HEK293 (cell line): ENCODE data around the gene EXD1.
A peak's percentile ranks its signal among the peaks of the same experiment; 100 is the strongest.
"Not testable (repeated sequence)": the region's sequence is repeated elsewhere in the genome, so short reads cannot be mapped to it uniquely, and the experiment has no call there.

ENCODE experiments used
- CTCF ChIA-PET: fragments of 350-600 bp; formaldehyde crosslinking; extraction: SDS; loops from one replicate; lab custom pipeline; 2021; ENCODE audit warnings: antibody characterized with exemption; lab: Yijun Ruan, JAX
- POLR2A ChIA-PET: fragments of 300-600 bp; formaldehyde crosslinking; extraction: SDS; loops from one replicate; lab custom pipeline; 2020; ENCODE audit warnings: antibody characterized with exemption, inconsistent platforms; lab: Yijun Ruan, JAX
- H3K27ac ChIP-seq: fragments of 200-500 bp; sonication (Bioruptor generic); 2 replicates; pipeline ENCODE4 v1.5.1; 2014; ENCODE audit warnings: low read depth, low read length, control low read depth, inconsistent platforms; ENCODE audit errors: extremely low read depth
- H3K36me3 ChIP-seq, 2 experiments: fragments of 200-500 bp in 1 of 2; sonication (Bioruptor generic) in 1 of 2; 1 replicate in 1 of 2; 2 replicates in 1 of 2; pipeline ENCODE4 v1.5.1; 2014 to 2017; ENCODE audit warnings: inconsistent platforms in 2 of 2, low read length in 2 of 2; ENCODE audit not compliant: control insufficient read depth in 2 of 2, insufficient read depth in 1 of 2
- H3K4me1 ChIP-seq: fragments of 200-500 bp; sonication (Bioruptor generic); 2 replicates; pipeline ENCODE4 v1.5.1; 2014; ENCODE audit warnings: mild to moderate bottlenecking, low read length, inconsistent platforms; ENCODE audit not compliant: control insufficient read depth, insufficient read depth
- H3K4me3 ChIP-seq: 2 replicates; pipeline ENCODE4 v1.5.1; 2011; ENCODE audit warnings: low read depth, mild to moderate bottlenecking, control low read depth, low read length, moderate library complexity
- H3K9me3 ChIP-seq: fragments of 200-500 bp; sonication (Bioruptor generic); 2 replicates; pipeline ENCODE4 v1.5.1; 2014; ENCODE audit warnings: low read depth, low read length, inconsistent platforms; ENCODE audit not compliant: control insufficient read depth, insufficient read depth
- MZF1 ChIP-seq: fragments of 450-650 bp; formaldehyde crosslinking; IDR thresholded peaks from 2 replicates; pipeline ENCODE4 v1.5.1; 2017; ENCODE audit warnings: missing biosample characterization, missing genetic modification characterization, borderline replicate concordance
- RBAK ChIP-seq: fragments of 450-650 bp; formaldehyde crosslinking; IDR thresholded peaks from 2 replicates; pipeline ENCODE4 v1.5.1; 2016; ENCODE audit warnings: missing biosample characterization, missing genetic modification characterization
- ZBTB20 ChIP-seq: fragments of 450-650 bp; formaldehyde crosslinking; IDR thresholded peaks from 2 replicates; pipeline ENCODE4 v1.5.1; 2016; ENCODE audit warnings: missing biosample characterization, missing genetic modification characterization
- ZEB2 ChIP-seq: fragments of 450-650 bp; formaldehyde crosslinking; IDR thresholded peaks from 2 replicates; pipeline ENCODE4 v1.5.1; 2016; ENCODE audit warnings: missing biosample characterization, missing genetic modification characterization
- ZFP69B ChIP-seq: fragments of 450-650 bp; formaldehyde crosslinking; IDR thresholded peaks from 2 replicates; pipeline ENCODE4 v1.5.1; 2016; ENCODE audit warnings: missing biosample characterization, missing genetic modification characterization
- ZNF140 ChIP-seq: fragments of 450-650 bp; formaldehyde crosslinking; IDR thresholded peaks from 2 replicates; pipeline ENCODE4 v1.5.1; 2016; ENCODE audit warnings: missing biosample characterization, missing genetic modification characterization
- ZNF16 ChIP-seq: fragments of 450-650 bp; formaldehyde crosslinking; IDR thresholded peaks from 2 replicates; pipeline ENCODE4 v1.5.1; 2016; ENCODE audit warnings: low read depth, missing biosample characterization, missing genetic modification characterization
- ZNF248 ChIP-seq: fragments of 450-650 bp; formaldehyde crosslinking; IDR thresholded peaks from 2 replicates; pipeline ENCODE4 v1.5.1; 2017; ENCODE audit warnings: missing biosample characterization, missing genetic modification characterization
- ZNF266 ChIP-seq: fragments of 450-650 bp; formaldehyde crosslinking; IDR thresholded peaks from 2 replicates; pipeline ENCODE4 v1.5.1; 2016; ENCODE audit warnings: missing biosample characterization, missing genetic modification characterization, low read depth
- ZNF274 ChIP-seq, 2 experiments: fragments of 200-500 bp in 1 of 2; fragments of 450-650 bp in 1 of 2; sonication (Bioruptor generic) in 1 of 2; formaldehyde crosslinking in 1 of 2; IDR thresholded peaks; 2 replicates each; pipeline versions ENCODE4 v1.5.1 to v1.6.1; 2014 to 2016; ENCODE audit warnings: borderline replicate concordance in 1 of 2, inconsistent platforms in 1 of 2, low read length in 1 of 2, missing biosample characterization in 1 of 2, missing genetic modification characterization in 1 of 2
- ZNF341 ChIP-seq: fragments of 450-650 bp; formaldehyde crosslinking; IDR thresholded peaks from 2 replicates; pipeline ENCODE4; 2016; ENCODE audit warnings: low read depth, missing biosample characterization, missing genetic modification characterization
- ZNF433 ChIP-seq: fragments of 450-650 bp; formaldehyde crosslinking; IDR thresholded peaks from 2 replicates; pipeline ENCODE4 v1.5.1; 2016; ENCODE audit warnings: missing biosample characterization, missing genetic modification characterization, low read depth
- ZNF555 ChIP-seq: fragments of 450-650 bp; formaldehyde crosslinking; conservative IDR thresholded peaks from 2 replicates; pipeline ENCODE4 v1.5.1; 2017; ENCODE audit warnings: missing biosample characterization, mild to moderate bottlenecking, missing genetic modification characterization, inconsistent platforms
- ZNF623 ChIP-seq: fragments of 450-650 bp; formaldehyde crosslinking; IDR thresholded peaks from 2 replicates; pipeline ENCODE4 v1.5.1; 2016; ENCODE audit warnings: missing biosample characterization, missing genetic modification characterization
- ZNF660 ChIP-seq: fragments of 450-650 bp; IDR thresholded peaks from 2 replicates; pipeline ENCODE4 v1.5.1; 2018; ENCODE audit warnings: missing biosample characterization, mild to moderate bottlenecking, missing genetic modification characterization
- ZNF791 ChIP-seq: fragments of 450-650 bp; formaldehyde crosslinking; IDR thresholded peaks from 2 replicates; pipeline ENCODE4 v1.5.1; 2016; ENCODE audit warnings: missing biosample characterization, missing genetic modification characterization
- ZXDB ChIP-seq: fragments of 450-650 bp; formaldehyde crosslinking; IDR thresholded peaks from 2 replicates; pipeline ENCODE4 v1.5.1; 2016; ENCODE audit warnings: missing biosample characterization, missing genetic modification characterization
- TF ChIP-seq, protein P1 (sequence below): fragments of 450-650 bp; formaldehyde crosslinking; IDR thresholded peaks from 2 replicates; pipeline ENCODE4 v1.5.1; 2016; ENCODE audit warnings: missing biosample characterization, missing genetic modification characterization
- TF ChIP-seq, protein P2 (sequence below): sonication (generic); formaldehyde crosslinking; IDR thresholded peaks from 2 replicates; pipeline ENCODE4 v1.8.1; 2022; ENCODE audit warnings: mild to moderate bottlenecking, moderate library complexity, missing genetic modification reagents
- TF ChIP-seq, protein P3 (sequence below): fragments of 450-650 bp; formaldehyde crosslinking; optimal IDR thresholded peaks from 2 replicates; pipeline ENCODE3; 2016; ENCODE audit warnings: missing biosample characterization, mild to moderate bottlenecking, missing genetic modification characterization
- TF ChIP-seq, protein P4 (sequence below): fragments of 450-650 bp; formaldehyde crosslinking; IDR thresholded peaks from 2 replicates; pipeline ENCODE4 v1.5.1; 2017; ENCODE audit warnings: missing biosample characterization, missing genetic modification characterization
- TF ChIP-seq, protein P5 (sequence below): fragments of 450-650 bp; formaldehyde crosslinking; IDR thresholded peaks from 2 replicates; pipeline ENCODE4 v1.5.1; 2017; ENCODE audit warnings: missing biosample characterization, missing genetic modification characterization

The EXD1 gene

DNA sequence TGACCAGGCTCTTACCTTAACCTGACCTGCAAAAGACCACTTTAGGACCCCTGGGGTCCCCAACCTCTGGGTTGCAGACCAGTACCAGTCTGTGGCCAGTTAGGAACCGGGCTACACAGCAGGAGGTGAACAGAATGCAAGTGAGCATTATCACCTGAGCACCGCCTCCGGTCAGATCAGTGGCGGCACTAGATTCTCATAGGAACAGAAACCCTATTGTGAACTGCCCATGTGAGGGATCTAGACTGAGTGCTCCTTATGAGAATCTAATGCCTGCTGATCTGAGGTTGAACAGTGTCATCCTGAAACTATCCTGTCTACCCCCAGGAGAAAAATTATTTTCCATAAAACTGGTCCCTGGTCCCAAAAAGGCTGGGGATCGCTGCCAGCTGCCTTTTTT lies 20.9 kb upstream of the EXD1 start:
- CTCF ChIA-PET: interaction anchor here (0.6 kb wide), 1 partner anchor 16 kb away, joined by 4 read pairs; no protein-coding TSS in a partner anchor
- no peak for TF ChIP-seq ZNF433 (tag by site-specific recombination)
- TF ChIP-seq ZNF266: no peak
- no peak for TF ChIP-seq ZXDB (tag by site-specific recombination)
- TF ChIP-seq ZNF341 (tag by site-specific recombination): no peak
- TF ChIP-seq, all 188 proteins: peak for 0
- Histone ChIP-seq H3K4me1 (no peaks in the 10 kb centered on the region), H3K9me3 (no peaks in the 10 kb centered on the region), H3K4me3 (no peak overlapping the region), H3K27ac (no peak overlapping the region), H3K36me3 (no peaks in the 10 kb centered on the region; a peak in 1 of 3 replicates)
- POLR2A ChIA-PET: no interaction called here

DNA sequence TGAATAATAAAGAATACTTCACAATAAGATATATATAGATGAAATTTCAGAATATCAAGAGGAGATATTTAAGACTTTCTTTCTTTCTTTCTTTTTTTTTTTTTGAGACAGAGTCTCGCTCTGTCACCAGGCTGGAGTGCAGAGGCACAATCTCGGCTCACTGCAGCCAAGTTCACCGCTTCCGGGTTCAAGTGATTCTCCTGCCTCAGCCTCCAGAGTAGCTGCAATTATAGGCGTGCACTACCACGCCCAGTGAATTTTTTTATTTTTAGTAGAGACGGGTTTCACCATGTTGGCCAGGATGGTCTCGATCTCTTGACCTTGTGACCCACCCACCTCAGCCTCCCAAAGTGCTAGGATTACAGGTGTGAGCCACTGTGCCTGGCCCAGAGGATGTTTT lies 20.2 kb upstream of the EXD1 start:
- H3K4me3 ChIP-seq, H3K36me3 ChIP-seq, H3K9me3 ChIP-seq, CTCF ChIA-PET, H3K27ac ChIP-seq, POLR2A ChIA-PET, H3K4me1 ChIP-seq: not testable (repeated sequence)

DNA sequence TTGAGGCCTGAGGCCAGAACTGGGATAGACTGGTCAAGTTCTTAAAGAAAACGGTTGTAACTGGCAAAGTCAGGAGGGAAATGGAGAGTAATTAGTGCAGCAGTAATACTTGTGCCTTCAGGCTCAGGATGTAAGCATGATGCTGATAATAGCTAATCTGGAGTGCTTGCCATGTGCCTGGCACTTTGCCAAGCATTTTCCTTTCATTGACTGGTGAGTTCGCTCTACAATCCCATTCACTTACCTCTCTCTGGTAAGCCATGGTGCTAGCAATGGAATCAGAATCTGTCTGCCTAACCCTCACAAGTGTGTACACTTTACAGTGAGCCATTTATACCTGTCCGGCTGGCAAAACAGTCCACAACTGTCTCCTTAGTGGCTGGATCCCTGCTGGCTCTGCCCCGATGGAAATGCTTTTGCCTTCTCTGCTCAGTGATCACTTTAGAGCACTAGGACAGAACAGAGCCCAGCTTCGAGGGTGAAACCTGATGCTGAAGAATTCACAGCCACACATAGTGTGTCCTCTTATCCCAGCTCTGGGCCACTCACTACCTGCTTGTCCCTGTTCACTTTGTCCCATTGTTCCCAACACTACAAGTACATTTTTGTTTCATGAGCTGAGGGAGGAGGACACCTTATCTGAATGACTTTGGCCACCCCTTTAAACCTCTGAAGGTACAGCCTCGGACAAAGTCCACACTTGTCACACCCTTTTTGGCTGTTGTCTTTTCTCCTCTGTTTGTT lies 10.8 kb upstream of the EXD1 start:
- Histone ChIP-seq H3K4me1 (no peaks in the 10 kb centered on the region), H3K9me3 (no peaks in the 10 kb centered on the region), H3K36me3 (peaks cover 0 to 13% of the 10 kb centered on the region in 2 experiments; a peak in 2 of 3 replicates), H3K27ac (no peak overlapping the region), H3K4me3 (no peak overlapping the region)
- ChIA-PET CTCF (interaction anchor here (1.4 to 1.6 kb wide), 2 partner anchors 10 to 12 kb away, joined by 3 to 4 read pairs; partner anchors contain the start of gene CHP1), POLR2A (interaction anchor here (0.7 to 1.5 kb wide), 4 partner anchors 11 to 116 kb away, joined by 3 to 6 read pairs (median 4); partner anchors contain the start of genes CHP1 and EXD1)
- peak; percentile 94 for TF ChIP-seq ZNF660 (tag by site-specific recombination)
- TF ChIP-seq, protein P1, sequence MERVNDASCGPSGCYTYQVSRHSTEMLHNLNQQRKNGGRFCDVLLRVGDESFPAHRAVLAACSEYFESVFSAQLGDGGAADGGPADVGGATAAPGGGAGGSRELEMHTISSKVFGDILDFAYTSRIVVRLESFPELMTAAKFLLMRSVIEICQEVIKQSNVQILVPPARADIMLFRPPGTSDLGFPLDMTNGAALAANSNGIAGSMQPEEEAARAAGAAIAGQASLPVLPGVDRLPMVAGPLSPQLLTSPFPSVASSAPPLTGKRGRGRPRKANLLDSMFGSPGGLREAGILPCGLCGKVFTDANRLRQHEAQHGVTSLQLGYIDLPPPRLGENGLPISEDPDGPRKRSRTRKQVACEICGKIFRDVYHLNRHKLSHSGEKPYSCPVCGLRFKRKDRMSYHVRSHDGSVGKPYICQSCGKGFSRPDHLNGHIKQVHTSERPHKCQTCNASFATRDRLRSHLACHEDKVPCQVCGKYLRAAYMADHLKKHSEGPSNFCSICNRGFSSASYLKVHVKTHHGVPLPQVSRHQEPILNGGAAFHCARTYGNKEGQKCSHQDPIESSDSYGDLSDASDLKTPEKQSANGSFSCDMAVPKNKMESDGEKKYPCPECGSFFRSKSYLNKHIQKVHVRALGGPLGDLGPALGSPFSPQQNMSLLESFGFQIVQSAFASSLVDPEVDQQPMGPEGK (tag by site-specific recombination): no peak
- TF ChIP-seq, protein P2, sequence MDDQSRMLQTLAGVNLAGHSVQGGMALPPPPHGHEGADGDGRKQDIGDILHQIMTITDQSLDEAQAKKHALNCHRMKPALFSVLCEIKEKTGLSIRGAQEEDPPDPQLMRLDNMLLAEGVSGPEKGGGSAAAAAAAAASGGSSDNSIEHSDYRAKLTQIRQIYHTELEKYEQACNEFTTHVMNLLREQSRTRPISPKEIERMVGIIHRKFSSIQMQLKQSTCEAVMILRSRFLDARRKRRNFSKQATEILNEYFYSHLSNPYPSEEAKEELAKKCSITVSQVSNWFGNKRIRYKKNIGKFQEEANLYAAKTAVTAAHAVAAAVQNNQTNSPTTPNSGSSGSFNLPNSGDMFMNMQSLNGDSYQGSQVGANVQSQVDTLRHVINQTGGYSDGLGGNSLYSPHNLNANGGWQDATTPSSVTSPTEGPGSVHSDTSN (CRISPR knock-in tag): no peak
- no peak for TF ChIP-seq ZBTB20 (tag by site-specific recombination)
- no peak for TF ChIP-seq ZNF791
- TF ChIP-seq, protein P3, sequence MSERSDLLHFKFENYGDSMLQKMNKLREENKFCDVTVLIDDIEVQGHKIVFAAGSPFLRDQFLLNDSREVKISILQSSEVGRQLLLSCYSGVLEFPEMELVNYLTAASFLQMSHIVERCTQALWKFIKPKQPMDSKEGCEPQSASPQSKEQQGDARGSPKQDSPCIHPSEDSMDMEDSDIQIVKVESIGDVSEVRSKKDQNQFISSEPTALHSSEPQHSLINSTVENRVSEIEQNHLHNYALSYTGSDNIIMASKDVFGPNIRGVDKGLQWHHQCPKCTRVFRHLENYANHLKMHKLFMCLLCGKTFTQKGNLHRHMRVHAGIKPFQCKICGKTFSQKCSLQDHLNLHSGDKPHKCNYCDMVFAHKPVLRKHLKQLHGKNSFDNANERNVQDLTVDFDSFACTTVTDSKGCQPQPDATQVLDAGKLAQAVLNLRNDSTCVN (tag by site-specific recombination): no peak
- TF ChIP-seq ZFP69B (tag by site-specific recombination): no peak
- TF ChIP-seq ZNF248: no peak
- TF ChIP-seq, protein P4, sequence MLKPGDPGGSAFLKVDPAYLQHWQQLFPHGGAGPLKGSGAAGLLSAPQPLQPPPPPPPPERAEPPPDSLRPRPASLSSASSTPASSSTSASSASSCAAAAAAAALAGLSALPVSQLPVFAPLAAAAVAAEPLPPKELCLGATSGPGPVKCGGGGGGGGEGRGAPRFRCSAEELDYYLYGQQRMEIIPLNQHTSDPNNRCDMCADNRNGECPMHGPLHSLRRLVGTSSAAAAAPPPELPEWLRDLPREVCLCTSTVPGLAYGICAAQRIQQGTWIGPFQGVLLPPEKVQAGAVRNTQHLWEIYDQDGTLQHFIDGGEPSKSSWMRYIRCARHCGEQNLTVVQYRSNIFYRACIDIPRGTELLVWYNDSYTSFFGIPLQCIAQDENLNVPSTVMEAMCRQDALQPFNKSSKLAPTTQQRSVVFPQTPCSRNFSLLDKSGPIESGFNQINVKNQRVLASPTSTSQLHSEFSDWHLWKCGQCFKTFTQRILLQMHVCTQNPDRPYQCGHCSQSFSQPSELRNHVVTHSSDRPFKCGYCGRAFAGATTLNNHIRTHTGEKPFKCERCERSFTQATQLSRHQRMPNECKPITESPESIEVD: peak; percentile 58
- no peak for TF ChIP-seq ZNF274 (IDR thresholded peaks at IDR 0.05; ENCODE audit: low read length)
- TF ChIP-seq ZNF274 (tag by site-specific recombination; IDR thresholded peaks at IDR 0.05; ENCODE audit: borderline replicate concordance): no peak
- TF ChIP-seq RBAK (tag by site-specific recombination): no peak
- no peak for TF ChIP-seq ZNF623
- TF ChIP-seq ZNF16 (tag by site-specific recombination): no peak
- TF ChIP-seq ZNF140 (tag by site-specific recombination): no peak
- TF ChIP-seq ZEB2 (tag by site-specific recombination): peak; percentile 31; the same call in 1 of the 2 replicates
- TF ChIP-seq ZNF555 (tag by site-specific recombination): no peak
- TF ChIP-seq ZNF341 (tag by site-specific recombination): no peak
- TF ChIP-seq MZF1 (tag by site-specific recombination): no peak
- TF ChIP-seq, protein P5, sequence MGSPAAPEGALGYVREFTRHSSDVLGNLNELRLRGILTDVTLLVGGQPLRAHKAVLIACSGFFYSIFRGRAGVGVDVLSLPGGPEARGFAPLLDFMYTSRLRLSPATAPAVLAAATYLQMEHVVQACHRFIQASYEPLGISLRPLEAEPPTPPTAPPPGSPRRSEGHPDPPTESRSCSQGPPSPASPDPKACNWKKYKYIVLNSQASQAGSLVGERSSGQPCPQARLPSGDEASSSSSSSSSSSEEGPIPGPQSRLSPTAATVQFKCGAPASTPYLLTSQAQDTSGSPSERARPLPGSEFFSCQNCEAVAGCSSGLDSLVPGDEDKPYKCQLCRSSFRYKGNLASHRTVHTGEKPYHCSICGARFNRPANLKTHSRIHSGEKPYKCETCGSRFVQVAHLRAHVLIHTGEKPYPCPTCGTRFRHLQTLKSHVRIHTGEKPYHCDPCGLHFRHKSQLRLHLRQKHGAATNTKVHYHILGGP (tag by site-specific recombination): no peak; the same call in 1 of the 2 replicates
